Osteoblast (primary cell): ENCODE data around the gene POLR2F. TPM values are rescaled to one million over a fixed set of nuclear protein-coding genes. Genes with fewer than 3 reads are reported as not detected.

Experiments used
- DNase-seq: peaks from one replicate; pipeline ENCODE4 v3.0.0; 2011; ENCODE audit warnings: low spot score, mixed read lengths; ENCODE audit not compliant: insufficient read length; ENCODE audit errors: missing footprints
- H2AFZ ChIP-seq: 2 replicates; pipeline ENCODE4 v1.6.0; 2011; ENCODE audit warnings: mild to moderate bottlenecking, low read length
- H3K27ac ChIP-seq: 2 replicates; pipeline ENCODE4 v1.5.1; 2011; ENCODE audit warnings: mild to moderate bottlenecking, low read depth, low read length, moderate library complexity
- H3K27me3 ChIP-seq: 2 replicates; pipeline ENCODE4 v1.6.0; 2012; ENCODE audit warnings: mild to moderate bottlenecking, control low read depth, inconsistent platforms, low read length, moderate library complexity; ENCODE audit not compliant: insufficient read depth
- H3K36me3 ChIP-seq: 2 replicates; pipeline ENCODE4 v1.5.1; 2011; ENCODE audit warnings: mild to moderate bottlenecking, low read length, control low read depth, moderate library complexity; ENCODE audit not compliant: insufficient read depth
- H3K4me1 ChIP-seq: 2 replicates; pipeline ENCODE4 v1.5.1; 2011; ENCODE audit warnings: mild to moderate bottlenecking, low read length, control low read depth, moderate library complexity; ENCODE audit not compliant: insufficient read depth
- H3K4me2 ChIP-seq: 2 replicates; pipeline ENCODE4 v1.6.0; 2011; ENCODE audit warnings: mild to moderate bottlenecking, low read length; ENCODE audit not compliant: insufficient read depth
- H3K4me3 ChIP-seq: fragments of 200-600 bp; sonication (generic); 3 replicates; pipeline ENCODE4 v1.5.1; 2012; ENCODE audit warnings: mild to moderate bottlenecking, low read length, inconsistent platforms; ENCODE audit not compliant: insufficient read depth
- H3K79me2 ChIP-seq: 2 replicates; pipeline ENCODE4 v1.6.0; 2012; ENCODE audit warnings: mild to moderate bottlenecking, low read length, control low read depth, inconsistent platforms; ENCODE audit not compliant: insufficient read depth
- H3K9me3 ChIP-seq: 2 replicates; pipeline ENCODE4 v1.5.1; 2011; ENCODE audit warnings: low read depth, low read length, control low read depth
- H4K20me1 ChIP-seq: 2 replicates; pipeline ENCODE4 v1.6.0; 2012; ENCODE audit warnings: mild to moderate bottlenecking, low read length, control low read depth; ENCODE audit not compliant: insufficient read depth
- total RNA-seq: library from RNA; depleted of rRNA; stranded (reverse); fragments of >200 nt; gene quantifications from 2 replicates; pipeline ENCODE4 v1.2.3, GENCODE V29; 2012
- TF ChIP-seq, protein P1 (sequence below): IDR thresholded peaks from 2 replicates; pipeline ENCODE4 v1.5.1; 2011; ENCODE audit warnings: mild to moderate bottlenecking, low read depth, low read length, moderate library complexity; ENCODE audit errors: extremely low read depth

POLR2F gene
- total RNA-seq, 1 donor = 14.8 TPM

DNA sequence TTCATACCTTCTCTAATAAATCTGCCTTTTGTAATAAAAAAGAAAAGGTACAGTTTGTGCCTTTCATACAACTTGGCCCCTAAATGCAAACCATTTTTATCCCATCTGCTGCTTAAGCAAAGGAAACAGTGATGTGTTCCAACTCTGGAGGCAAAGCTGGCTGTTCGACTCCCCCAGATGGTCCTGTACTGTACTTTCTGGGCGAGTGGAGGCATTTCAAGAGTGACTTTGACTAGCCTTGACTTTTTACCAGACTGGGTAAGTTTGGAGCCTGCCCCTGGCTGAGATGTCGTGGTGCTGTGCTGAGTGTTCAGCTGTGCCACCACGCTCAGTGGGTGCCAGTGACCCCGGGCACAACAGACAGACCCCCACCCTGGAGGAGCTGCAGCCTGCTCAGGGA is 37.2 kb upstream of the POLR2F start:
- Histone ChIP-seq H3K27me3 (no peaks in the 10 kb centered on the region), H3K9me3 (no peaks in the 10 kb centered on the region), H3K4me1 (no peaks in the 10 kb centered on the region), H2AFZ (no peak overlapping the region), H3K4me3 (no peak overlapping the region), H3K36me3 (peaks cover 56% of the 10 kb centered on the region), H3K4me2 (no peak overlapping the region), H3K27ac (no peak overlapping the region), H3K79me2 (peaks cover 15% of the 10 kb centered on the region), H4K20me1 (peaks cover 16% of the 10 kb centered on the region)
- TF ChIP-seq, protein P1, sequence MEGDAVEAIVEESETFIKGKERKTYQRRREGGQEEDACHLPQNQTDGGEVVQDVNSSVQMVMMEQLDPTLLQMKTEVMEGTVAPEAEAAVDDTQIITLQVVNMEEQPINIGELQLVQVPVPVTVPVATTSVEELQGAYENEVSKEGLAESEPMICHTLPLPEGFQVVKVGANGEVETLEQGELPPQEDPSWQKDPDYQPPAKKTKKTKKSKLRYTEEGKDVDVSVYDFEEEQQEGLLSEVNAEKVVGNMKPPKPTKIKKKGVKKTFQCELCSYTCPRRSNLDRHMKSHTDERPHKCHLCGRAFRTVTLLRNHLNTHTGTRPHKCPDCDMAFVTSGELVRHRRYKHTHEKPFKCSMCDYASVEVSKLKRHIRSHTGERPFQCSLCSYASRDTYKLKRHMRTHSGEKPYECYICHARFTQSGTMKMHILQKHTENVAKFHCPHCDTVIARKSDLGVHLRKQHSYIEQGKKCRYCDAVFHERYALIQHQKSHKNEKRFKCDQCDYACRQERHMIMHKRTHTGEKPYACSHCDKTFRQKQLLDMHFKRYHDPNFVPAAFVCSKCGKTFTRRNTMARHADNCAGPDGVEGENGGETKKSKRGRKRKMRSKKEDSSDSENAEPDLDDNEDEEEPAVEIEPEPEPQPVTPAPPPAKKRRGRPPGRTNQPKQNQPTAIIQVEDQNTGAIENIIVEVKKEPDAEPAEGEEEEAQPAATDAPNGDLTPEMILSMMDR = no peak
- DNase-seq = no peak

DNA sequence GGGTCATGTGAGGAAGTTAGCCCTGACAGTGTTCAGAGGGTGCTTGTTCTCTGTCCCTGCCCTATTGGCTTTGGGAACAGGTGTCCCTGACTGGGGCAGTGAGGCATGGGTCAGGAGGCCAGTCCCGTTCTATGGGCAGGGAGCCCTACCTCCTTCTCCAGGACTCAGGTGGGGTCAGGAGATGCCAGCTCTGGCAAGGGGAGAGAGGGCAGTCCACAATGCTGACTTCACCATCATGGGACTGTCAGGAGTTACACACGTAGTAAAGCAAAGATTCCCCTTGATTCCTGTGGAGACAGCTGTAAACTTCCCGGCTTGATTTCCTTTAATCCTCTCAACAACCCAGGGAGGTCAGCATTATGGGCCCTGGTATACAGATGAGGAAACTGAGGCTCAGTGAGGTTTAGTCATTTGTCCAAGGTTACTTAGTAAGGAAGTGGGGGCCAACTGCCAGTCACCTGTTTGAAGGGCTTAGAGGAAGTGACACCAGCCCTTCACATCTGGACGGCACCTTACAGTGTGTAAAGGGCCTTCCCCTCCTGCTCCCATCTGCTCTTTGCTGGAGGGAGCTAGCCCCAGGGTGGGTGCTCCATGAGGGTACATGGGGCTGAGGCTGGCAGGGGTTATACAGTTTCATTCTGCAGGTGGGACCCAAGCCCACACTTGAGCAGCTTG is 35.5 kb upstream of the POLR2F start:
- no peaks in the 10 kb centered on the region for H3K9me3 ChIP-seq
- H3K27ac ChIP-seq = no peak overlapping the region
- H4K20me1 ChIP-seq = peaks cover 10% of the 10 kb centered on the region
- H3K79me2 ChIP-seq = peaks cover 5% of the 10 kb centered on the region
- H3K4me3 ChIP-seq = no peak overlapping the region
- peak; percentile 68 for DNase-seq
- no peak overlapping the region for H2AFZ ChIP-seq
- TF ChIP-seq, protein P1 = no peak
- H3K4me2 ChIP-seq = no peak overlapping the region
- peaks cover 58% of the 10 kb centered on the region for H3K36me3 ChIP-seq
- H3K27me3 ChIP-seq = no peaks in the 10 kb centered on the region
- no peaks in the 10 kb centered on the region for H3K4me1 ChIP-seq

DNA sequence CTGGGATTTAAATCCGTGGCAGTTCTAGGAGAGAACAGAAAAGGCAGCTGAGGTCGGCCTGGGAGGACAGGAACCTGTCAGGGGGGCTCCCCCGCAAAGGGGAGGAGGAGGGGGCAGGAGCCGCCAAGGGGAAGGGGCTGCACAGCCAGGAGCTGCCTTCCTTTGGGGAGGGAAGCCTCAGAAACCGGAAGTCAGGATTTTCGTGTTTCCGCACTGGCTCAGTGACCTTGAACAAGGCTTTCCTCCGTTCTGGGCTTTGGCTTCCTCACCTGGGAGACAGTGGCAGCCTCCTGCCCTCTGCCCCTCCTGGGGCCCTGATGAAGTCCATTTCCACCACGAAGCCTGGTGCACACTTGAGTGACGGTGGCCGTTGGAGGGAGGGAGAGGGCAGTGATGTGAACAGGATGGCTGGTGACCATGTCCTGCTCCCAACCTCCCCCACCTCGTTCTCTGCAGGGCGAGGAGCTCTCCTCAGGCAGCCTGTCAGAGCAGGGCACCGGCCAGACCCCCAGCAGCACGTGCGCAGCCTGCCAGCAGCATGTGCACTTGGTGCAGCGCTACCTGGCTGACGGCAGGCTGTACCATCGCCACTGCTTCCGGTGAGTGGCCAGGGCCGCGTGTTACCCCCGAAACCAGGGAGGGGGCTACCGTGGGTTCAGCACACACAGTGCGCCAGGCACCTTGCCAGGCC is 34.8 kb upstream of the POLR2F start:
- no peak overlapping the region for H3K4me2 ChIP-seq
- TF ChIP-seq, protein P1 = no peak
- H3K36me3 ChIP-seq = peaks cover 59% of the 10 kb centered on the region
- peaks cover 2% of the 10 kb centered on the region for H3K79me2 ChIP-seq
- no peaks in the 10 kb centered on the region for H3K4me1 ChIP-seq
- no peak overlapping the region for H3K4me3 ChIP-seq
- DNase-seq = peak; percentile 31
- H2AFZ ChIP-seq = no peak overlapping the region
- peaks cover 10% of the 10 kb centered on the region for H4K20me1 ChIP-seq
- H3K27me3 ChIP-seq = no peaks in the 10 kb centered on the region
- no peaks in the 10 kb centered on the region for H3K9me3 ChIP-seq
- H3K27ac ChIP-seq = no peak overlapping the region

DNA sequence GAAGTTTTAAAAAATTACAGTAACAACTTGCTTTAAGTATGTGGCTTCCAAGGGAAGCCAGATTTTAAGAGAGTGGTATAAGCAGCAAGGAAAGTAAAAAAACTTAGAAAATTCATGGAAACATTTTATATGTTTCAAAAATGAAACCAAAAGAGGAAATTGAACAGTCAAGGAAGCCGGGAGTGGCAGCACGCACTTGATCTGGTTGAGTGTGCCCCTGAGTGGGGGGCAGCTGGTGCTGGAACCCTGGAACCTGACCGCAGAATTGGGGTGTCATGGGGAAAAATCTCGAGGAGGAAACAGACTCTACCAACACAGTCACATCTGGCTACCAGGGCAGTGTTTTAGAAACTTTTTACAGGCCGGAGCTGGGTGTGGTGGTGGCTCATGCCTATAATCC is 33.4 kb upstream of the POLR2F start:
- H3K27ac ChIP-seq = no peak overlapping the region
- DNase-seq = no peak
- no peaks in the 10 kb centered on the region for H3K27me3 ChIP-seq
- no peak overlapping the region for H2AFZ ChIP-seq
- H3K79me2 ChIP-seq = peaks cover 2% of the 10 kb centered on the region
- TF ChIP-seq, protein P1 = no peak
- H3K36me3 ChIP-seq = peaks cover 57% of the 10 kb centered on the region
- H3K4me1 ChIP-seq = no peaks in the 10 kb centered on the region
- no peaks in the 10 kb centered on the region for H3K9me3 ChIP-seq
- no peak overlapping the region for H3K4me3 ChIP-seq
- peaks cover 10% of the 10 kb centered on the region for H4K20me1 ChIP-seq
- no peak overlapping the region for H3K4me2 ChIP-seq
